HepG2 (cell line): ENCODE data around the gene AGFG1. TPM values are rescaled to one million over a fixed set of nuclear protein-coding genes. Genes with fewer than 3 reads are reported as not detected.

Experiments
- ARID3A ChIP-seq: IDR thresholded peaks from 2 replicates; pipeline ENCODE4 v1.6.1; 2012; ENCODE audit warnings: low read depth, low read length, improper control_type of control experiment
- ATF1 ChIP-seq: IDR thresholded peaks from 2 replicates; pipeline ENCODE4 v1.6.1; 2016; ENCODE audit warnings: mild to moderate bottlenecking, control low read depth
- ATF4 ChIP-seq, 2 experiments: fragments of 450-650 bp in 1 of 2; sonication (generic) in 1 of 2; formaldehyde crosslinking; IDR thresholded peaks; 2 replicates each; pipeline versions ENCODE4 v1.5.0 to v1.8.0; 2020 to 2022; ENCODE audit warnings: mild to moderate bottlenecking in 1 of 2, missing genetic modification reagents in 1 of 2
- ETS1 ChIP-seq: sonication (generic); formaldehyde crosslinking; IDR thresholded peaks from 2 replicates; pipeline ENCODE4 v1.4.0; 2020; ENCODE audit warnings: missing genetic modification reagents
- HMG20B ChIP-seq: conservative IDR thresholded peaks from 2 replicates; pipeline ENCODE4 v1.6.1; 2016; ENCODE audit warnings: missing genetic modification reagents, missing compliant biosample characterization
- KDM5A ChIP-seq: fragments of 200-600 bp; sonication (generic); IDR thresholded peaks from 2 replicates; pipeline ENCODE4 v1.7.0; 2018; ENCODE audit warnings: antibody characterized with exemption, mild to moderate bottlenecking, low read length, borderline replicate concordance
- MAF1 ChIP-seq: sonication (generic); formaldehyde crosslinking; IDR thresholded peaks from 2 replicates; pipeline ENCODE4 v1.5.0; 2020; ENCODE audit warnings: missing genetic modification reagents, borderline replicate concordance
- MAFF ChIP-seq: IDR thresholded peaks from 2 replicates; pipeline ENCODE4 v1.6.1; 2011; ENCODE audit warnings: low read depth, low read length, improper control_type of control experiment
- ONECUT2 ChIP-seq: sonication (generic); formaldehyde crosslinking; IDR thresholded peaks from 2 replicates; pipeline ENCODE4 v1.4.0; 2020; ENCODE audit warnings: missing genetic modification reagents
- YEATS4 ChIP-seq: sonication (generic); formaldehyde crosslinking; IDR thresholded peaks from 2 replicates; pipeline ENCODE4 v1.4.0; 2020; ENCODE audit warnings: missing genetic modification reagents, borderline replicate concordance
- ZKSCAN1 ChIP-seq: fragments of 150-350 bp; IDR thresholded peaks from 2 replicates; pipeline ENCODE4 v1.6.1; 2014; ENCODE audit warnings: low read length
- ZNF274 ChIP-seq: sonication (generic); formaldehyde crosslinking; IDR thresholded peaks from 2 replicates; pipeline ENCODE4 v1.5.1; 2020; ENCODE audit warnings: mild to moderate bottlenecking, missing genetic modification reagents
- ZNF607 ChIP-seq: sonication (generic); formaldehyde crosslinking; IDR thresholded peaks from 2 replicates; pipeline ENCODE4 v1.5.1; 2020; ENCODE audit warnings: missing genetic modification reagents, mild to moderate bottlenecking, borderline replicate concordance
- ZNF709 ChIP-seq: sonication (generic); formaldehyde crosslinking; IDR thresholded peaks from 2 replicates; pipeline ENCODE4 v1.5.0; 2020; ENCODE audit warnings: mild to moderate bottlenecking, missing genetic modification reagents
- ZSCAN29 ChIP-seq: sonication (generic); formaldehyde crosslinking; conservative IDR thresholded peaks from 2 replicates; pipeline ENCODE4 v1.4.0; 2020; ENCODE audit warnings: mild to moderate bottlenecking, missing genetic modification reagents
- polyA plus RNA-seq, 8 experiments: library from polyadenylated mRNA; depleted of rRNA in 3 of 8; stranded (reverse) in 7 of 8; unstranded in 1 of 8; fragments of >200 nt; fragmentation: Illumina TruSeq in 4 of 8; extraction: Trizol in 4 of 8; gene quantifications; 2 replicates each; pipeline versions ENCODE4 v1.2.1 to v1.2.3, GENCODE V29; 2011 to 2016; ENCODE audit warnings: low read depth in 4 of 8, missing spikeins in 1 of 8, mixed read lengths in 1 of 8; ENCODE audit not compliant: insufficient read depth in 1 of 8
- total RNA-seq, 5 experiments: library from RNA; depleted of rRNA; stranded (reverse); fragments of >200 nt; fragmentation: Illumina TruSeq; extraction: Trizol; gene quantifications; 2 replicates each; pipeline ENCODE4 v1.2.3, GENCODE V29; 2016; ENCODE audit warnings: low read depth in 1 of 5
- TF ChIP-seq, protein P1 (sequence below): sonication (generic); formaldehyde crosslinking; IDR thresholded peaks from 2 replicates; pipeline ENCODE4 v1.8.1; 2023; ENCODE audit warnings: mild to moderate bottlenecking, missing genetic modification reagents
- TF ChIP-seq, protein P2 (sequence below): sonication (generic); formaldehyde crosslinking; IDR thresholded peaks from 2 replicates; pipeline ENCODE4 v1.5.0; 2020; ENCODE audit warnings: missing genetic modification reagents, mild to moderate bottlenecking, borderline replicate concordance
- TF ChIP-seq, protein P3 (sequence below): IDR thresholded peaks from 2 replicates; pipeline ENCODE4 v1.6.1; 2016; ENCODE audit warnings: low read depth, missing genetic modification reagents, missing compliant biosample characterization

Gene AGFG1
- total and polyA plus RNA-seq, 2 of the 13 experiments (the other 11 are each of a cell fraction or from before 2014, with no cell fraction given), result 145 to 168 TPM

- TF ChIP-seq, protein P1, sequence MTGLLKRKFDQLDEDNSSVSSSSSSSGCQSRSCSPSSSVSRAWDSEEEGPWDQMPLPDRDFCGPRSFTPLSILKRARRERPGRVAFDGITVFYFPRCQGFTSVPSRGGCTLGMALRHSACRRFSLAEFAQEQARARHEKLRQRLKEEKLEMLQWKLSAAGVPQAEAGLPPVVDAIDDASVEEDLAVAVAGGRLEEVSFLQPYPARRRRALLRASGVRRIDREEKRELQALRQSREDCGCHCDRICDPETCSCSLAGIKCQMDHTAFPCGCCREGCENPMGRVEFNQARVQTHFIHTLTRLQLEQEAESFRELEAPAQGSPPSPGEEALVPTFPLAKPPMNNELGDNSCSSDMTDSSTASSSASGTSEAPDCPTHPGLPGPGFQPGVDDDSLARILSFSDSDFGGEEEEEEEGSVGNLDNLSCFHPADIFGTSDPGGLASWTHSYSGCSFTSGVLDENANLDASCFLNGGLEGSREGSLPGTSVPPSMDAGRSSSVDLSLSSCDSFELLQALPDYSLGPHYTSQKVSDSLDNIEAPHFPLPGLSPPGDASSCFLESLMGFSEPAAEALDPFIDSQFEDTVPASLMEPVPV (CRISPR knock-in tag), result no peak
- no peak for TF ChIP-seq KDM5A
- no peak for TF ChIP-seq ETS1 (CRISPR knock-in tag)
- TF ChIP-seq HMG20B (CRISPR knock-in tag), result peak; percentile 87
- TF ChIP-seq ZKSCAN1, result no peak
- no peak for TF ChIP-seq ZNF607
- TF ChIP-seq ZSCAN29 (CRISPR knock-in tag), result 0 out of 2 replicates have a peak, but pooled peaks have one; percentile 55
- peak; percentile 82 for TF ChIP-seq MAFF
- TF ChIP-seq MAF1 (CRISPR knock-in tag), result no peak
- no peak for TF ChIP-seq ARID3A
- TF ChIP-seq ONECUT2 (CRISPR knock-in tag), result peak; percentile 16; the same call in 1 of the 2 replicates
- TF ChIP-seq, protein P2, sequence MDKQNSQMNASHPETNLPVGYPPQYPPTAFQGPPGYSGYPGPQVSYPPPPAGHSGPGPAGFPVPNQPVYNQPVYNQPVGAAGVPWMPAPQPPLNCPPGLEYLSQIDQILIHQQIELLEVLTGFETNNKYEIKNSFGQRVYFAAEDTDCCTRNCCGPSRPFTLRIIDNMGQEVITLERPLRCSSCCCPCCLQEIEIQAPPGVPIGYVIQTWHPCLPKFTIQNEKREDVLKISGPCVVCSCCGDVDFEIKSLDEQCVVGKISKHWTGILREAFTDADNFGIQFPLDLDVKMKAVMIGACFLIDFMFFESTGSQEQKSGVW (CRISPR knock-in tag), result no peak
- TF ChIP-seq, protein P3, sequence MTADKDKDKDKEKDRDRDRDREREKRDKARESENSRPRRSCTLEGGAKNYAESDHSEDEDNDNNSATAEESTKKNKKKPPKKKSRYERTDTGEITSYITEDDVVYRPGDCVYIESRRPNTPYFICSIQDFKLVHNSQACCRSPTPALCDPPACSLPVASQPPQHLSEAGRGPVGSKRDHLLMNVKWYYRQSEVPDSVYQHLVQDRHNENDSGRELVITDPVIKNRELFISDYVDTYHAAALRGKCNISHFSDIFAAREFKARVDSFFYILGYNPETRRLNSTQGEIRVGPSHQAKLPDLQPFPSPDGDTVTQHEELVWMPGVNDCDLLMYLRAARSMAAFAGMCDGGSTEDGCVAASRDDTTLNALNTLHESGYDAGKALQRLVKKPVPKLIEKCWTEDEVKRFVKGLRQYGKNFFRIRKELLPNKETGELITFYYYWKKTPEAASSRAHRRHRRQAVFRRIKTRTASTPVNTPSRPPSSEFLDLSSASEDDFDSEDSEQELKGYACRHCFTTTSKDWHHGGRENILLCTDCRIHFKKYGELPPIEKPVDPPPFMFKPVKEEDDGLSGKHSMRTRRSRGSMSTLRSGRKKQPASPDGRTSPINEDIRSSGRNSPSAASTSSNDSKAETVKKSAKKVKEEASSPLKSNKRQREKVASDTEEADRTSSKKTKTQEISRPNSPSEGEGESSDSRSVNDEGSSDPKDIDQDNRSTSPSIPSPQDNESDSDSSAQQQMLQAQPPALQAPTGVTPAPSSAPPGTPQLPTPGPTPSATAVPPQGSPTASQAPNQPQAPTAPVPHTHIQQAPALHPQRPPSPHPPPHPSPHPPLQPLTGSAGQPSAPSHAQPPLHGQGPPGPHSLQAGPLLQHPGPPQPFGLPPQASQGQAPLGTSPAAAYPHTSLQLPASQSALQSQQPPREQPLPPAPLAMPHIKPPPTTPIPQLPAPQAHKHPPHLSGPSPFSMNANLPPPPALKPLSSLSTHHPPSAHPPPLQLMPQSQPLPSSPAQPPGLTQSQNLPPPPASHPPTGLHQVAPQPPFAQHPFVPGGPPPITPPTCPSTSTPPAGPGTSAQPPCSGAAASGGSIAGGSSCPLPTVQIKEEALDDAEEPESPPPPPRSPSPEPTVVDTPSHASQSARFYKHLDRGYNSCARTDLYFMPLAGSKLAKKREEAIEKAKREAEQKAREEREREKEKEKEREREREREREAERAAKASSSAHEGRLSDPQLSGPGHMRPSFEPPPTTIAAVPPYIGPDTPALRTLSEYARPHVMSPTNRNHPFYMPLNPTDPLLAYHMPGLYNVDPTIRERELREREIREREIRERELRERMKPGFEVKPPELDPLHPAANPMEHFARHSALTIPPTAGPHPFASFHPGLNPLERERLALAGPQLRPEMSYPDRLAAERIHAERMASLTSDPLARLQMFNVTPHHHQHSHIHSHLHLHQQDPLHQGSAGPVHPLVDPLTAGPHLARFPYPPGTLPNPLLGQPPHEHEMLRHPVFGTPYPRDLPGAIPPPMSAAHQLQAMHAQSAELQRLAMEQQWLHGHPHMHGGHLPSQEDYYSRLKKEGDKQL (CRISPR knock-in tag), result peak; percentile 91
- 0 out of 4 replicates have a peak, but pooled peaks of 1 of the 2 experiments have one; percentile 25 for TF ChIP-seq ATF4 (CRISPR knock-in tag; IDR thresholded peaks at IDR 0.05)
- no peak for TF ChIP-seq ZNF274 (CRISPR knock-in tag)
- no peak for TF ChIP-seq YEATS4 (CRISPR knock-in tag)
- no peak for TF ChIP-seq ATF1
- no peak for TF ChIP-seq ZNF709 (CRISPR knock-in tag)
These were observed 17.6 kb upstream of the AGFG1 start (continued) for GRCh38 chr2:227454323-227454860.
